Pancreas (tissue), 10 donors: ENCODE results near the gene CDH13. TPM values are rescaled to one million over a fixed set of nuclear protein-coding genes. Genes with fewer than 3 reads are reported as not detected.
A peak's percentile ranks its signal among the peaks of the same experiment; 100 is the strongest.

Experiments used
- ATAC-seq, 4 donors: fragments of 200-7000 bp; cut with Tn5 transposase; one replicate each; pipeline versions ENCODE4 v1.8.0 to v1.9.1; 2020; ENCODE audit warnings: mild to moderate bottlenecking in 4 of 4, moderate library complexity in 4 of 4
- DNase-seq, 6 donors: peaks; one replicate each; pipeline ENCODE4 v3.0.0-alpha.2; 2020
- FAIRE-seq: peaks from 2 replicates; lab custom pipeline; 2012; peaks lifted over from hg19 to GRCh38; lab: Jason Lieb, UNC
- H3K27ac ChIP-seq, 4 donors: fragments of 200-600 bp; sonication (generic); 1 replicate in 3 of 4; 2 replicates in 1 of 4; pipeline versions ENCODE4 v1.5.0 to v1.8.0; 2020
- H3K27me3 ChIP-seq, 4 donors: fragments of 200-600 bp; one replicate each; pipeline ENCODE4 v1.8.0; 2021
- H3K36me3 ChIP-seq, 3 donors: fragments of 200-600 bp; sonication (generic) in 1 of 3; one replicate each; pipeline versions ENCODE4 v1.5.0 to v1.8.0; 2020 to 2021
- H3K4me1 ChIP-seq, 3 donors: fragments of 200-600 bp; one replicate each; pipeline ENCODE4 v1.8.0; 2021
- H3K4me3 ChIP-seq, 4 donors: fragments of 200-600 bp; sonication (generic) in 2 of 4; one replicate each; pipeline versions ENCODE4 v1.5.0 to v1.8.0; 2020 to 2021
- H3K9me3 ChIP-seq, 4 donors: fragments of 200-600 bp; one replicate each; pipeline ENCODE4 v1.8.0; 2021
- CTCF ChIP-seq, 4 donors: fragments of 200-600 bp; sonication (generic) in 3 of 4; IDR thresholded peaks; one replicate each; pipeline versions ENCODE4 v1.5.0 to v1.8.0; 2021; ENCODE audit warnings: antibody characterized with exemption in 4 of 4
- WGBS, 2 donors: extraction: QIAGEN DNeasy Blood & Tissue Kit; methylation state at CpG; one replicate each; pipeline ENCODE4 v1.1.7; 2013; 5-methylcytosine and 5-hydroxymethylcytosine counted together
- intact Hi-C, 3 donors: fragments of 100-400 bp; cut with DNase I; formaldehyde crosslinking; loops; one replicate each; pipeline versions ENCODE4 v1.11.1 to v1.14.2; 2022
- polyA plus RNA-seq, 2 donors: library from polyadenylated mRNA; stranded (reverse); fragments of 200-250 nt; gene quantifications; one replicate each; pipeline ENCODE4 v1.2.3, GENCODE V29; 2013
- total RNA-seq, 6 donors: library from RNA; stranded (reverse); fragmentation: NEBNext Ultra II Directional in 4 of 6; extraction: Animal tissue kit (Norgen Biotek cat#: 25700) in 4 of 6; gene quantifications; one replicate each; pipeline versions ENCODE4 v1.2.1 to v1.2.4, GENCODE V29; 2021 to 2023
- donor health status: healthy with polysubstance abuse.
- donor health status: DM: no; HTN: no; CAD: no; lungs with moderate emphysema.
- donor health status: DM: no; HTN: no; CAD: no.
- donor health status: control.
- donor health status: control.
- donor health status: Bipolar disorder and iron deficiency.
- donor health status: DM: yes; HTN: yes; CAD: no.
- donor health status: DM: no; HTN: no; CAD: no.
- donor health status: DM: no; HTN: no; CAD: no.
- donor health status: DM: yes; HTN: yes; CAD: no.

The CDH13 gene
- total and polyA plus RNA-seq, 8 donors: 0.12 to 1.0 (median 0.37) TPM

- peak in 1 of 6 donors; percentile 50 for DNase-seq
- ATAC-seq: peak; percentile 45 to 67 (median 64)
- Histone ChIP-seq H3K4me3 (no peak overlapping the region), H3K27ac (no peak overlapping the region), H3K36me3 (no peaks in the 10 kb centered on the region), H3K9me3 (no peaks in the 10 kb centered on the region), H3K27me3 (no peaks in the 10 kb centered on the region), H3K4me1 (peaks cover 0 to 7% (median 0%) of the 10 kb centered on the region in 3 donors)
- WGBS, 2 donors: 47 to 55% methylated on average over 9 of the region's 9 CpGs
- FAIRE-seq: no peak
- intact Hi-C loops: no loop called here
- TF ChIP-seq CTCF (IDR thresholded peaks at IDR 0.05): no peak
Measured at GRCh38 chr16:82699711-82700495, 73.1 kb downstream of the CDH13 start.

- intact Hi-C loops: no loop called here
- no peak for ATAC-seq
- H3K4me1 ChIP-seq: peaks cover 0 to 7% (median 0%) of the 10 kb centered on the region in 3 donors
- H3K36me3 ChIP-seq: no peaks in the 10 kb centered on the region
- no peak for TF ChIP-seq CTCF (IDR thresholded peaks at IDR 0.05)
- H3K4me3 ChIP-seq: no peak overlapping the region
- no peak overlapping the region for H3K27ac ChIP-seq
- no peak for FAIRE-seq
- WGBS, 2 donors: 29 to 54% methylated on average over 4 to 5 of the region's 5 CpGs
- no peak for DNase-seq
- no peaks in the 10 kb centered on the region for H3K9me3 ChIP-seq
- H3K27me3 ChIP-seq: no peaks in the 10 kb centered on the region
Measured at GRCh38 chr16:82700541-82701235, 73.9 kb downstream of the CDH13 start.

- Histone ChIP-seq H3K4me3 (no peak overlapping the region), H3K9me3 (no peaks in the 10 kb centered on the region), H3K27me3 (no peaks in the 10 kb centered on the region), H3K27ac (no peak overlapping the region), H3K4me1 (peaks cover 0 to 7% (median 0%) of the 10 kb centered on the region in 3 donors), H3K36me3 (no peaks in the 10 kb centered on the region)
- no peak for TF ChIP-seq CTCF (IDR thresholded peaks at IDR 0.05)
- 42 to 43% methylated on average over 4 of the region's 4 CpGs for WGBS, 2 donors
- DNase-seq: no peak
- intact Hi-C loops: no loop called here
- ATAC-seq: no peak
- no peak for FAIRE-seq
Measured at GRCh38 chr16:82701442-82701955, 74.7 kb downstream of the CDH13 start.

GRCh38 chr16:82703161-82703560, 76.4 kb downstream of the CDH13 start:
- WGBS, 2 donors: 50 to 57% methylated on average over 2 of the region's 2 CpGs
- Histone ChIP-seq H3K4me3 (no peak overlapping the region), H3K27me3 (no peaks in the 10 kb centered on the region), H3K4me1 (peaks cover 0 to 7% (median 0%) of the 10 kb centered on the region in 3 donors), H3K27ac (no peak overlapping the region), H3K36me3 (no peaks in the 10 kb centered on the region), H3K9me3 (no peaks in the 10 kb centered on the region)
- DNase-seq (no peak), ATAC-seq (no peak), FAIRE-seq (no peak)
- intact Hi-C loops: no loop called here
- no peak for TF ChIP-seq CTCF (IDR thresholded peaks at IDR 0.05)
